Neural crest cell (in vitro differentiated cells): ENCODE results near the gene USP11. TPM values are rescaled to one million over a fixed set of nuclear protein-coding genes. Genes with fewer than 3 reads are reported as not detected.
A peak's percentile ranks its signal among the peaks of the same experiment; 100 is the strongest.

Experiments
- DNase-seq: peaks from one replicate; pipeline ENCODE4 v3.0.0; 2021; ENCODE audit warnings: low read depth, mixed read lengths, low spot score
- H3K27ac Mint-ChIP-seq: one replicate; pipeline ENCODE4 v1.8.0; 2021; ENCODE audit warnings: mild to moderate bottlenecking, mixed read lengths; ENCODE audit not compliant: unreplicated experiment
- H3K27me3 Mint-ChIP-seq: 2 replicates; pipeline ENCODE4 v1.8.0; 2021; ENCODE audit warnings: low read depth, mild to moderate bottlenecking, mixed read lengths
- H3K36me3 Mint-ChIP-seq: 2 replicates; pipeline ENCODE4 v1.8.0; 2021; ENCODE audit warnings: low read depth, mild to moderate bottlenecking, mixed read lengths
- H3K4me1 Mint-ChIP-seq: 2 replicates; pipeline ENCODE4 v1.8.0; 2021; ENCODE audit warnings: mixed read lengths
- H3K4me3 Mint-ChIP-seq: one replicate; pipeline ENCODE4 v1.8.0; 2021; ENCODE audit warnings: mild to moderate bottlenecking, mixed read lengths
- H3K9me3 Mint-ChIP-seq: 2 replicates; pipeline ENCODE4 v1.8.0; 2021; ENCODE audit warnings: mixed read lengths
- CTCF ChIP-seq: fragments of 200-600 bp; sonication (generic); conservative IDR thresholded peaks from 2 replicates; pipeline ENCODE4 v1.5.0; 2021; ENCODE audit warnings: antibody characterized with exemption, mild to moderate bottlenecking
- total RNA-seq: library from RNA; stranded (reverse); gene quantifications from 2 replicates; pipeline ENCODE4 v1.2.1, GENCODE V29; 2021

USP11 gene
- total RNA-seq, 1 donor from 2014 or later: 245 TPM

- DNase-seq: no peak
- Mint-ChIP-seq H3K36me3 (peaks cover 47% of the 10 kb centered on the region), H3K4me3 (peak overlapping the region; percentile 96), H3K27ac (no peak overlapping the region), H3K27me3 (no peaks in the 10 kb centered on the region), H3K9me3 (no peaks in the 10 kb centered on the region), H3K4me1 (peaks cover 46% of the 10 kb centered on the region)
- no peak for TF ChIP-seq CTCF
These were observed 33.5 kb upstream of the USP11 start for GRCh38 chrX:47199286-47199685.

- no peaks in the 10 kb centered on the region for H3K27me3 Mint-ChIP-seq
- H3K36me3 Mint-ChIP-seq: peaks cover 47% of the 10 kb centered on the region
- TF ChIP-seq CTCF: peak; percentile 18
- peak overlapping the region; percentile 58 for H3K4me3 Mint-ChIP-seq
- peaks cover 34% of the 10 kb centered on the region for H3K4me1 Mint-ChIP-seq
- no peak for DNase-seq
- no peaks in the 10 kb centered on the region for H3K9me3 Mint-ChIP-seq
- H3K27ac Mint-ChIP-seq: no peak overlapping the region
These were observed 32.2 kb upstream of the USP11 start for GRCh38 chrX:47200385-47201150.

GRCh38 chrX:47201345-47201944 is 31.4 kb upstream of the USP11 start:
- no peak for TF ChIP-seq CTCF
- peak overlapping the region; percentile 53 for H3K4me3 Mint-ChIP-seq
- no peak overlapping the region for H3K27ac Mint-ChIP-seq
- H3K27me3 Mint-ChIP-seq: no peaks in the 10 kb centered on the region
- peaks cover 25% of the 10 kb centered on the region for H3K4me1 Mint-ChIP-seq
- H3K36me3 Mint-ChIP-seq: peaks cover 45% of the 10 kb centered on the region
- no peaks in the 10 kb centered on the region for H3K9me3 Mint-ChIP-seq
- DNase-seq: no peak

- DNase-seq: no peak
- Mint-ChIP-seq H3K9me3 (no peaks in the 10 kb centered on the region), H3K4me3 (no peak overlapping the region), H3K27me3 (no peaks in the 10 kb centered on the region), H3K4me1 (peaks cover 16% of the 10 kb centered on the region), H3K36me3 (peaks cover 38% of the 10 kb centered on the region), H3K27ac (peak overlapping the region; percentile 71)
- no peak for TF ChIP-seq CTCF
These were observed 30.5 kb upstream of the USP11 start for GRCh38 chrX:47202316-47202715.

- Mint-ChIP-seq H3K9me3 (no peaks in the 10 kb centered on the region), H3K27ac (no peak overlapping the region), H3K36me3 (peaks cover 36% of the 10 kb centered on the region), H3K4me1 (peaks cover 10% of the 10 kb centered on the region), H3K4me3 (no peak overlapping the region), H3K27me3 (no peaks in the 10 kb centered on the region)
- DNase-seq: no peak
- TF ChIP-seq CTCF: no peak
These were observed 29.9 kb upstream of the USP11 start for GRCh38 chrX:47202877-47203276.
